Left lung (tissue), 10 donors: Measurements from ENCODE around the gene METTL16. TPM values are rescaled to one million over a fixed set of nuclear protein-coding genes. Genes with fewer than 3 reads are reported as not detected.
"Not testable (repeated sequence)": the region's sequence is repeated elsewhere in the genome, so short reads cannot be mapped to it uniquely, and the experiment has no call there.

Source experiments
- ATAC-seq: fragments of 200-7000 bp; cut with Tn5 transposase; one replicate; pipeline ENCODE4 v1.9.1; 2020; ENCODE audit warnings: moderate library complexity
- DNase-seq, 4 donors: peaks; one replicate each; pipeline ENCODE4 v3.0.0-alpha.2; 2013 to 2020
- H3K27ac ChIP-seq, 2 donors: fragments of 200-600 bp; sonication (generic) in 1 of 2; one replicate each; pipeline versions ENCODE4 v1.5.0 to v1.8.0; 2020 to 2021
- H3K27me3 ChIP-seq, 2 donors: fragments of 200-600 bp; sonication (generic) in 1 of 2; one replicate each; pipeline versions ENCODE4 v1.5.0 to v1.8.0; 2020 to 2021
- H3K36me3 ChIP-seq, 2 donors: fragments of 200-600 bp; sonication (generic) in 1 of 2; one replicate each; pipeline versions ENCODE4 v1.5.0 to v1.8.0; 2020 to 2021
- H3K4me1 ChIP-seq, 2 donors: fragments of 200-600 bp; one replicate each; pipeline ENCODE4 v1.8.0; 2021
- H3K4me3 ChIP-seq, 2 donors: fragments of 200-600 bp; sonication (generic) in 1 of 2; one replicate each; pipeline versions ENCODE4 v1.5.0 to v1.8.0; 2020 to 2021; ENCODE audit warnings: mild to moderate bottlenecking in 1 of 2
- H3K9me3 ChIP-seq, 2 donors: fragments of 200-600 bp; sonication (generic) in 1 of 2; one replicate each; pipeline versions ENCODE4 v1.5.0 to v1.8.0; 2020 to 2021
- CTCF ChIP-seq, 2 donors: fragments of 200-600 bp; sonication (generic) in 1 of 2; IDR thresholded peaks; one replicate each; pipeline versions ENCODE4 v1.5.0 to v1.8.0; 2021; ENCODE audit warnings: antibody characterized with exemption in 2 of 2
- intact Hi-C, 2 donors: fragments of 100-400 bp; cut with DNase I; formaldehyde crosslinking; loops; one replicate each; pipeline versions ENCODE4 v1.11.2 to v1.14.2; 2022
- polyA plus RNA-seq, 6 donors: library from polyadenylated mRNA; unstranded; fragments of 120-200 nt; gene quantifications; one replicate each; pipeline ENCODE4 v1.2.1, GENCODE V29; 2013; ENCODE audit not compliant: insufficient read length in 6 of 6
- total RNA-seq, 2 donors: library from RNA; stranded (reverse); fragmentation: NEBNext Ultra II Directional; extraction: Animal tissue kit (Norgen Biotek cat#: 25700); gene quantifications; one replicate each; pipeline ENCODE4 v1.2.1, GENCODE V29; 2021
- donor health status: DM: no; HTN: yes; CAD: no.
- donor health status: DM: no; HTN: no; CAD: no.

The METTL16 gene
- total and polyA plus RNA-seq, 8 donors = 25.1 to 51.8 (median 38.7) TPM

GRCh38 chr17:2445638-2446037 lies 66.0 kb downstream of the METTL16 start:
- Histone ChIP-seq H3K9me3 (peaks cover 0 to 4% of the 10 kb centered on the region in 2 donors), H3K4me3 (no peak overlapping the region), H3K36me3 (peaks cover 0 to 6% of the 10 kb centered on the region in 2 donors), H3K27ac (no peak overlapping the region), H3K4me1 (peaks cover 0 to 8% of the 10 kb centered on the region in 2 donors), H3K27me3 (no peaks in the 10 kb centered on the region)
- ATAC-seq (no peak), DNase-seq (no peak)
- TF ChIP-seq CTCF (IDR thresholded peaks at IDR 0.05) = no peak
- intact Hi-C loops = no loop called here

GRCh38 chr17:2444382-2444781 lies 67.3 kb downstream of the METTL16 start:
- ATAC-seq (no peak), DNase-seq (no peak)
- Histone ChIP-seq H3K36me3 (peaks cover 0 to 6% of the 10 kb centered on the region in 2 donors), H3K27ac (no peak overlapping the region), H3K9me3 (peaks cover 0 to 4% of the 10 kb centered on the region in 2 donors), H3K4me1 (peaks cover 0 to 11% of the 10 kb centered on the region in 2 donors), H3K27me3 (no peaks in the 10 kb centered on the region), H3K4me3 (no peak overlapping the region)
- TF ChIP-seq CTCF (IDR thresholded peaks at IDR 0.05) = no peak
- intact Hi-C loops = no loop called here

- ATAC-seq = no peak
- no peak overlapping the region for H3K27ac ChIP-seq
- H3K4me3 ChIP-seq = no peak overlapping the region
- no peak for DNase-seq
- peaks cover 0 to 4% of the 10 kb centered on the region in 2 donors for H3K9me3 ChIP-seq
- no peaks in the 10 kb centered on the region for H3K27me3 ChIP-seq
- intact Hi-C loops = no loop called here
- peaks cover 0 to 19% of the 10 kb centered on the region in 2 donors for H3K36me3 ChIP-seq
- H3K4me1 ChIP-seq = peaks cover 0 to 25% of the 10 kb centered on the region in 2 donors
- no peak for TF ChIP-seq CTCF (IDR thresholded peaks at IDR 0.05)
These were observed 69.5 kb downstream of the METTL16 start for GRCh38 chr17:2442166-2442565.

GRCh38 chr17:2440930-2441329 lies 70.8 kb downstream of the METTL16 start:
- DNase-seq (no peak), ATAC-seq (no peak)
- H3K4me3 ChIP-seq = no peak overlapping the region
- intact Hi-C loops = no loop called here
- H3K9me3 ChIP-seq = peaks cover 0 to 2% of the 10 kb centered on the region in 2 donors
- no peak for TF ChIP-seq CTCF (IDR thresholded peaks at IDR 0.05)
- H3K4me1 ChIP-seq = peaks cover 0 to 25% of the 10 kb centered on the region in 2 donors
- peaks cover 0 to 31% of the 10 kb centered on the region in 2 donors for H3K36me3 ChIP-seq
- H3K27me3 ChIP-seq = no peaks in the 10 kb centered on the region
- no peak overlapping the region for H3K27ac ChIP-seq

GRCh38 chr17:2439997-2440396 lies 71.7 kb downstream of the METTL16 start:
- intact Hi-C loops, H3K27me3 ChIP-seq, H3K4me3 ChIP-seq, H3K9me3 ChIP-seq: not testable (repeated sequence)
- ATAC-seq = peak; percentile 88
- peaks cover 0 to 38% of the 10 kb centered on the region in 2 donors for H3K36me3 ChIP-seq
- peaks cover 0 to 25% of the 10 kb centered on the region in 2 donors for H3K4me1 ChIP-seq
- DNase-seq = peak in 1 of 4 donors; percentile 41
- H3K27ac ChIP-seq = peak overlapping the region; percentile 36 to 83

- H3K27ac ChIP-seq = peak overlapping the region; percentile 17 to 83
- ATAC-seq = peak; percentile 39
These were observed 72.9 kb downstream of the METTL16 start for GRCh38 chr17:2438823-2439222.

More at GRCh38 chr17:2438823-2439222, 72.9 kb downstream of the METTL16 start:
- peaks cover 0 to 25% of the 10 kb centered on the region in 2 donors for H3K4me1 ChIP-seq
- H3K27me3 ChIP-seq = no peaks in the 10 kb centered on the region
- no peak for TF ChIP-seq CTCF (IDR thresholded peaks at IDR 0.05)
- no peak overlapping the region for H3K4me3 ChIP-seq
- peaks cover 0 to 50% of the 10 kb centered on the region in 2 donors for H3K36me3 ChIP-seq
- H3K9me3 ChIP-seq = no peaks in the 10 kb centered on the region
- no peak for DNase-seq
- intact Hi-C loops = no loop called here
